ENCODE measurements around the gene NEURL1B.

NEURL1B gene

DNA sequence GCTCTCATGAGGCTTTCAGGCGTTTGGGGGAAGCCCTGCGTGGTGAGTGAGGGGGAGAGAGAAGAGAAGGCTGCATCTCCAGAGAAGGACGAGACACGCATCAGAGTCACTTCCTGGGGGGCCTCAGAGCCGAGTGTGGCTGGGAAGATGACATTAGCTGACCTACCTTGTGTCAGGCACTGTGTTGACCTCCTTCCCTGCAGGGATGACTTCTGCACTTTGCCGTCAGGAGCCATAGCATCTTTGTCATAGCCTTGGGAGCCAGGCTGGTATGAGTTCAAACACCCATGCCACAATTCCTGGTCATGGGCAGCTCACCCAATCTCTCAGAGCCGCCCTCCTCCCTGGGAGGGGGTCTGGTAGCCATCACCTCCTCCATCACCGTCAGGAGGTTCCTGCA is 17.3 kb downstream of the NEURL1B start:
- Histone ChIP-seq H3K27ac (no peak overlapping the region), H3K4me3 (ENCODE audit: low read depth, low read length) (no peak overlapping the region), H3K27me3 (replicated peaks) (no peaks in the 10 kb centered on the region), H3K36me3 (replicated peaks) (no peaks in the 10 kb centered on the region)
- in situ Hi-C loops (cut with HindIII; ENCODE audit: low pct_ligation_motif_present, low sequenced_read_pairs) = no loop called here
- TF ChIP-seq, protein P1, sequence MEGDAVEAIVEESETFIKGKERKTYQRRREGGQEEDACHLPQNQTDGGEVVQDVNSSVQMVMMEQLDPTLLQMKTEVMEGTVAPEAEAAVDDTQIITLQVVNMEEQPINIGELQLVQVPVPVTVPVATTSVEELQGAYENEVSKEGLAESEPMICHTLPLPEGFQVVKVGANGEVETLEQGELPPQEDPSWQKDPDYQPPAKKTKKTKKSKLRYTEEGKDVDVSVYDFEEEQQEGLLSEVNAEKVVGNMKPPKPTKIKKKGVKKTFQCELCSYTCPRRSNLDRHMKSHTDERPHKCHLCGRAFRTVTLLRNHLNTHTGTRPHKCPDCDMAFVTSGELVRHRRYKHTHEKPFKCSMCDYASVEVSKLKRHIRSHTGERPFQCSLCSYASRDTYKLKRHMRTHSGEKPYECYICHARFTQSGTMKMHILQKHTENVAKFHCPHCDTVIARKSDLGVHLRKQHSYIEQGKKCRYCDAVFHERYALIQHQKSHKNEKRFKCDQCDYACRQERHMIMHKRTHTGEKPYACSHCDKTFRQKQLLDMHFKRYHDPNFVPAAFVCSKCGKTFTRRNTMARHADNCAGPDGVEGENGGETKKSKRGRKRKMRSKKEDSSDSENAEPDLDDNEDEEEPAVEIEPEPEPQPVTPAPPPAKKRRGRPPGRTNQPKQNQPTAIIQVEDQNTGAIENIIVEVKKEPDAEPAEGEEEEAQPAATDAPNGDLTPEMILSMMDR (IDR thresholded peaks at IDR 0.05; ENCODE audit: low read depth, low read length, missing control alignments) = no peak
- no peak for DNase-seq

DNA sequence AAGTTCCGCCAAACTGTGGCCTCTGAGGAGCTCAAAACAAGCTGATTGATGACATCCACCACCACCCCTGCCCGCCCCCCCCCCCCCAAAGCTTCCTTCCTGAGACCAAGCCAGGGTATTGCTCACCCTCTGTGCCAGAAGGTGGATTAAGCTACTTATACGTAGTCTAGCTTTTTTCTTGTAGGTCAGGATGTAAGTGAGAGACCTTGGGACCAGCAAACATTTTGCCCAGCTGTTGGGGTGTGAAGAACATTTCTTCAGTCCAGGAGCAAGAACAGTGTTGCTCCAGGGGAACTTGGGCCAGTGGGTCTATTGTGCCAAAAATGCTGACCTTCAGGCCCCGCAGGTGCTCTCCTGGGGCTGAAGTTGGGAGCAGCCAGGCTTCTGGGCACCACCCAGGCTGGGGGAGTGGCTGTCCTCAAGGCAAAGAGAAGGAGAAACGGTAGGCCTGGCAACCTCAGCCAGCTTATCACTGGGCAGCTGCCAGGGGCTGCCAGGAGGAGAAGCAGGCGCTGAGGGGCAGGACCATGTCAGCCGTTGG is 18.0 kb downstream of the NEURL1B start:
- Histone ChIP-seq H3K4me3 (ENCODE audit: low read depth, low read length) (no peak overlapping the region), H3K27me3 (replicated peaks) (no peaks in the 10 kb centered on the region), H3K36me3 (replicated peaks) (no peaks in the 10 kb centered on the region), H3K27ac (no peak overlapping the region)
- TF ChIP-seq, protein P1 (IDR thresholded peaks at IDR 0.05; ENCODE audit: low read depth, low read length, missing control alignments) = no peak
- DNase-seq = no peak
- in situ Hi-C loops (cut with HindIII; ENCODE audit: low pct_ligation_motif_present, low sequenced_read_pairs) = no loop called here

DNA sequence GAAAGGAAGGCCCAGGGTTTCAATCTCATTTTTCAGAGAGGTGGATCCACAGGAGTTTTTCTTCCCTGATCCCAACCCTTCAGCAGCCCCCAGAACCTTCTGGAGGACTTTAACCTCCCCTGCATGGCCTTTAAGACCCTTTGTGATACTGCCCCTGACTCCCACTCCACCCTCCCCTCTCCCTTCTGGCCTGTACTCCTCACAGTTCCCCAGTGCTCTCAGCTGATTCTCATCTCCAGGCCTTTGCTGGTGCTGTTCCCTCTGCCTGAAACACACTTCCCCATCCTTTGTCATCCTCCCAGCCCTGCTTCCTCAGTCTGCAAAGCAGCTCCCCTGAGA is 18.5 kb downstream of the NEURL1B start:
- in situ Hi-C loops (cut with HindIII; ENCODE audit: low pct_ligation_motif_present, low sequenced_read_pairs) = no loop called here
- H3K27ac ChIP-seq = no peak overlapping the region
- H3K36me3 ChIP-seq (replicated peaks) = no peaks in the 10 kb centered on the region
- H3K27me3 ChIP-seq (replicated peaks) = no peaks in the 10 kb centered on the region
- no peak overlapping the region for H3K4me3 ChIP-seq (ENCODE audit: low read depth, low read length)
- TF ChIP-seq, protein P1 (IDR thresholded peaks at IDR 0.05; ENCODE audit: low read depth, low read length, missing control alignments) = no peak
- DNase-seq = no peak

DNA sequence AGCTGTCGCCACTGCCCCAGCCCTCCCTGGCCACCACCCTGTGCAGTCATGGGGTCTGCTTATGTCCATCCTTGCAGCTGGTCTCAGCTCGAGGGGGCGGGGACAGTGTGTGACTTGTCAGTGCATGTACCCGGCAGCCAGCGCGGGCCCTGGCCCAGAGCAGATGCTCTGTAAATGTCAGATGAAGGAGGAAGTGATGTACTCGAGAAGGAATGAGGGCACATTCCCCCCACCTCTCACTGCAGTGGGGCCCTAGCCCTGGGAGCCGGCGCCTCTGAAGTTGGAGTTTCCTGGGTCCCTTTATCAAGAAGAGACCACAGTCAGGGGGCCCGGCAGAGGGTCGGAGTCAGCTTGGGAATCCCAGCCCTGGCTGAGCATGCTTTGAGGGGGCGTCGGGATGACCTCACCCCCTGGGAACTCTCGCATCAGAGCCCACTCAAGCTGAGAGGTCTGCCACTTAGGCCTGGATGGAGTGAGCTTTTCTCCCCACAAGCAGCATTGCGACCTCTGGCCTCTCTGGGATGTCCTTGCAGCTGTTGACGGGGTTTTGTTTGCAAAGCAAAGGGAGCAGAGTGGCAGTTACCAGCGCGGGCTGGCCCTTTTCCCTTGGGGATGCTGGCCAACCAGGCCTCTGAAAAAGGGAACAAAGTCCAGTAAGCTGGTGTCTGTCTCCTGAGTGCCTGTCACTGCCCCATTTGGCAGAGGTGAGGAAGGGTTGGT is 19.0 kb downstream of the NEURL1B start:
- TF ChIP-seq, protein P1 (IDR thresholded peaks at IDR 0.05; ENCODE audit: low read depth, low read length, missing control alignments) = peak; percentile 19
- in situ Hi-C loops (cut with HindIII; ENCODE audit: low pct_ligation_motif_present, low sequenced_read_pairs) = no loop called here
- H3K27me3 ChIP-seq (replicated peaks) = no peaks in the 10 kb centered on the region
- peak overlapping the region; percentile 29 for H3K27ac ChIP-seq
- peak; percentile 87 for DNase-seq
- H3K36me3 ChIP-seq (replicated peaks) = no peaks in the 10 kb centered on the region
- no peak overlapping the region for H3K4me3 ChIP-seq (ENCODE audit: low read depth, low read length)

DNA sequence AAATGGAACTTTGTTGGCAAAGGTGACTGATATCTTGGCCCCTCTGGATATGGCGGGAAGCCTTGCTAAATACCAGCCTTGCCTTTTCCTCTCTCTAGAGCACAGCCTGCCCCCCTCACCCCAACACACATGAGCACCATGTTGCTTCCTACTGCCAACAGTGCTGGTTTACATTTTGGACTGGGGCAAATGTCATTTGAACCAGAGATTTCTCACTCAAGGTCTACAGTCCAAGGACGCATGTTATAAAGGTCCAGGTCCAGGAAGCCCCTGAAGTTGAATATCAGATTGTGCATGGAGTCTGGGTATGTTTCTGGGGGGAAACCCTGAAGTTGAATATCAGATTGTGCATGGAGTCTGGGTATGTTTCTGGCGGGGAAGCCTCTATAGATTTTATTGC is 19.9 kb downstream of the NEURL1B start:
- Histone ChIP-seq H3K4me3 (ENCODE audit: low read depth, low read length) (no peak overlapping the region), H3K27ac (no peak overlapping the region), H3K36me3 (replicated peaks) (no peaks in the 10 kb centered on the region), H3K27me3 (replicated peaks) (no peaks in the 10 kb centered on the region)
- TF ChIP-seq, protein P1 (IDR thresholded peaks at IDR 0.05; ENCODE audit: low read depth, low read length, missing control alignments) = no peak
- in situ Hi-C loops (cut with HindIII; ENCODE audit: low pct_ligation_motif_present, low sequenced_read_pairs) = no loop called here
- no peak for DNase-seq

DNA sequence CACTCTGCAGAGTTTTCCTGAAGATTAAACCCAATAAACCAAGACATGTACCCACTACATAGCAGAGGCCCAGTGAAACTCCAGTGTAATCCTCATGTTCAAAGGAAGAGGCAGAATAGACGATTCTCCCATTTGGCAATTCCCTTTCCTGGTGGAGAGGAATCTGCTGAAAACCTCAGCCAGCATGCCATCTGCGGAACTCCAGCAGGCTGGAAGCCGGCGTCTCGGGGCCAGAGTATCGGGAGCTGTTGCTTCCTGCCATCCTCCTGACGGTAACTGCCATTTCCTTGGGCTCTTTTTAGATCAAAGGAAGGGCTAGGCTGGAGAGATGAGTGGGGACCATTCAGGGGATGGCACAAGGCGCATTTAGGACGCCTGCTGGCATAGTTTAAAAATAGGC is 20.5 kb downstream of the NEURL1B start:
- no peaks in the 10 kb centered on the region for H3K36me3 ChIP-seq (replicated peaks)
- no peak overlapping the region for H3K27ac ChIP-seq
- H3K4me3 ChIP-seq (ENCODE audit: low read depth, low read length) = no peak overlapping the region

More for the DNA sequence above, 20.5 kb downstream of the NEURL1B start:
- in situ Hi-C loops (cut with HindIII; ENCODE audit: low pct_ligation_motif_present, low sequenced_read_pairs) = no loop called here
- DNase-seq = no peak
- no peaks in the 10 kb centered on the region for H3K27me3 ChIP-seq (replicated peaks)
- TF ChIP-seq, protein P1 (IDR thresholded peaks at IDR 0.05; ENCODE audit: low read depth, low read length, missing control alignments) = no peak
